CD4-positive, alpha-beta T cell treated with Interleukin-1 beta for 1 hour (primary cell): ENCODE results near the gene FNBP1L.
A peak's percentile ranks its signal among the peaks of the same experiment; 100 is the strongest.
"Not testable (repeated sequence)": the region's sequence is repeated elsewhere in the genome, so short reads cannot be mapped to it uniquely, and the experiment has no call there.

Experiments used
- DNase-seq, 2 donors: peaks; one replicate each; pipeline ENCODE4 v3.0.0-alpha.2; 2020 to 2022

Gene FNBP1L

DNA sequence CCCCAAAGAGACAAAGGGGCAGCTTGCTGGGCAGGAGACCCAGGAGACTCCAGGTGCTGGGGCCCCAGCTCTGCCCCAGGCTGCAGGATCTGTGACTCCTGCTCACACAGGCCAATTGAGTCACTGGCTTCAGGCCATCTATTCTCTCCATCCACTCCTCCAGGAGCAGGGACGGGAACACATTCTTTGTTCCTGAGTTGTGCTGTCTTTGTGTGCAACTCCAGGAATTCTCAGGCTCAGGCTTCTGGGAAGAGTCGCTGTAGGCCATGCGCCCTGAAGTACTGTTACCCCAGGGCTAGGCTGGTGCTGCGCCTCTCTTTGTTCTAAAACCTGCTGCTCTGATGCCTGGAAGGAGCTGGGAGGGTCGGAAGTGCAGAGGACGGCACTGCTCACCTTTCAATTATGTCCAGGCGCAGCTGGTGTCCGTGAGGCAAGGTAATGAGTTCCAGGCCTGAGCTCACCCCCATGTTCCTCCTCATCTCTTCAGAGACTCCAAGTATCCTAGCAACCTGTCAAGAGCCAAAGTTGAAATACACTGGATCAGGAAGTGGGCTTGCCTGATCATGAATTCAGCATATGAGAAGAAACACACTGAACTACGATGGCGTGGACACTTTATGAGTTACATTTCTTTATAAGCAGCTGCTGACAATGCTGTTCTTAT, 127.8 kb downstream of the FNBP1L start:
- no peak for DNase-seq

DNA sequence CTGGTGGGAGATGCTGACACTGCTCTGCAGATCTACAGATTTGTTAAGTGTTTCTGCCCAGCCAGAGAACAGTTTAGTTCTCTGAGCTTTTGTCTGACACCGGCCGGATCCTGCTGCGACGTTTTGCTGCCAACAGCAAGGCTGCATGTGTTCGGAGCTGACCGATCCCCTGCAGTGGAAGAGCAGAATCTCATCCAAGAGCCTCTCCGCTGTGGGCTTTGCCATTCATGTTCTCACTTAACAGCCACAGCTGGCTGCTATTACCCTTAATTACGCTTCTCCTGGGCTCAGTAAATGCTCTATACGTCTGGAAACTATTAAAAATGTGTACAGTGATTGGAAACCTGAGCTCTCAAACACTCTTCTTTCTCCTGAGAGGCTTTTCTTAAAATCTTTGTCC, 128.4 kb downstream of the FNBP1L start:
- no peak for DNase-seq

DNA sequence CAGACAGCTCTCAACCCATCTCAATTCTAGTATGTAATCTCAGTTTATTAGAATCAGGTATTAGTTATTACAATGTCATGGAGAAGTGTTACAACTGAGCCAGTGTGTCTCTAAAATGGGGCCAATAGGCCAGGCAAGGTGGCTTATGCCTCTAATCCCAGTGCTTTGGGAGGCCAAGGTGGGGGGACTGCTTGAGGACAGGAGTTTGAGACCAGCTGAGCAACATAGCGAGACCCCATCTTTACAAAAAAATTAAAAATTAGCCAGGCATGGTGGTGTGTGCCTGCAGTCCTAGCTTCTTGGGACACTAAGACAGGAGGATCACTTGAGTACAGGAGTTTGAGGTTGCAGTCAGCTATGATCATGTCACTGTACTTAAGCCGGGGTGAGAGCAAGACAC, 128.8 kb downstream of the FNBP1L start:
- no peak for DNase-seq

GRCh38 chr1:93577536-93578432, 129.9 kb downstream of the FNBP1L start:
- DNase-seq = no peak

- no peak for DNase-seq
Observed at GRCh38 chr1:93578433-93578830, 130.5 kb downstream of the FNBP1L start.

GRCh38 chr1:93578911-93579825, 131.2 kb downstream of the FNBP1L start:
- DNase-seq = no peak

DNA sequence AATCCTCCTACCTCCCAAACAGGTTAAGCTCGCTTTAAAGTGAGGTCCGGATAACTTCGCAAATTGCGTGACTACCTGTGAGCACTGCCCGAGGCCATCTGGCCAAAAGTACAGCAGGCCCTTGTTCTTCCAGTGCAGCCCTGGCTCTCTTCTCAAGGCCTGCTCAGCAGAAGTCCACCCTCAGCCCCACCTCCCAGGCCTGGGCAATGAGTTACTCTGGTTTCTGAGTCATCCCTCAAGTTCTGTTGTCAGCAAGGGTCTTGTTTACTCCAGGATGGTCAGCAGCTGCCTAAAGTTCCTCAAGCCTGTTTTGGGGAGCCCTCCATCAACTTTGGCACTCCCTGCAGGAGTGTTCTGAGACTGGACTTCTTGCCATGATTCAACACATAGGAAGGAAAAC, 132.0 kb downstream of the FNBP1L start:
- no peak for DNase-seq

DNA sequence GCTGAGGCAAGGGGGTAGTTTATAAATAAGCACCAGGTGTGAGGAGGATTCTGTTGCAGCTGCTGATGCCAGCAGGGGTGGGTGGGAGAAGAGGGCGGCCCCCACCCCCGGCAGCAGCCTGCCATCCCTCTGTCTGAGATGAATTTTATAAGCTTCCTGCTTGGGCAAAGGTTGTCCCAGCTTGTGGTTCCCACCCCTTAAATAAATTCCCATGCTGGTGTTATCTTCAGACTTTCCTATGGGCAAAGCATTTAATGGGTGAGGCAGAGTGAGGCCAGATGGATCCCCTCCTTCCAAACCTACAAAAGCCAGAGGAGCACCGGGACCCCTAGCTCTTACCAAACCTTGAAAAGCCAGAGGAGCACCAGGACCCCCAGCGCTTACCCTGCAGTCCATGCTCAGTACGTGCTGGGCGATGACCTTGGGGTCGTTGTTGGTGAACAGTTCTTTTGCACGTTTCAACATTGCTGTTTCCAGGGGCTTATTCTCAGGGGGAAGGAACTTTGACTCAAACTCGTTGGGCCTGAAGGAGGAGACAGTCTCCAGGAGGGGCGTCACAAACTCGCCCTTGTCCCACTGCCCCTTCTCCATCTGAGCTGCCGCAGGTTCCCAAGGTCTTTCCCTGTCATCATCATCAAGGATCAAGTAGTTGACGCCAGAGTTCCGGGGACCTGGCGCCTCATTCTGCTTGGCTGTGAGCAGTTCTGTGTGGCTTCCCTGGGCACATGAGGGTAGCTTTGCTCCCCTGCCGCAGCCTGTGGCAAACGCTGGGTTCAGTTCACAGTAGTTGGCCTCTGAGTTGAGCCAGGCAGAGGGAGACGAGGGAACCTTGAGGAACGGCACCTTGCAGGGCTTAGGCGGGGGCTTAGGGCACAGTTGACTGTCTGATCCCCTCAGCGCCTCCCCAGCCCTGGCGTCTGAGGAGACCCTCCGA, 134.3 kb downstream of the FNBP1L start:
- DNase-seq = no peak

DNA sequence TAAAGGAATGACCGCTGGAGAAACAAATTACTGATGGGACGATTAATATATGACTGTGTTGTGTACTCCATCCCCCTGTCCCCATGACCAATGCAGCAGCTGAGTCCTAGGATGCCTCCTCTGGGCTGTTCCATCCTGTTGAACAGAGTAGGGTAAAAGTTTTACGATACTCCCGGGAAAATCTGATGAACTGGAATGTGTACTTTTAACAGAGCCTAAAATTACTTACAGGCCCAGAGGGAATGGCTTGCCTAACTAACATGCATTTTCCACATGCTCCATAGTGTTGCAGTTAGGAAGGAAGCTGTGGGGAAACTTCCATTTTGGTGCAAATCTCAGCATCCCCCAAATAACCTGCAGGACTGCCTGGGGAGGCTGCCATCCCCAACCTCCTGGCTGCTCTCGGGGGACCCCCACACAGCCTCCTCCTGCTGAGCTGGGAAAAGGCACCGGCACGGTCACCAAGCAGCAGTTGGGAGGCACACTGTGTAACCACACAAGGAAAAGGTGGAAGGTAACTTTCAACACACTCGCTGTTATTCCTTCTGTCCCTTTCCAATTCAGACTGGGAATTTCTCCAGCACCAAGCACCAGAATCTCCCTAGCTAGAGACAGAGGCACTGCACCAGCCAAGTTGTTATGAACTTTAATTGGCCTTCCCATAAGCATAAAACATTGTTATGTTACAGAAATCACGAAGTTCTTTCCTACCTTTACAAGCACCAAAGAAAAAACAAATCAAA, 136.5 kb downstream of the FNBP1L start:
- DNase-seq = no peak

DNA sequence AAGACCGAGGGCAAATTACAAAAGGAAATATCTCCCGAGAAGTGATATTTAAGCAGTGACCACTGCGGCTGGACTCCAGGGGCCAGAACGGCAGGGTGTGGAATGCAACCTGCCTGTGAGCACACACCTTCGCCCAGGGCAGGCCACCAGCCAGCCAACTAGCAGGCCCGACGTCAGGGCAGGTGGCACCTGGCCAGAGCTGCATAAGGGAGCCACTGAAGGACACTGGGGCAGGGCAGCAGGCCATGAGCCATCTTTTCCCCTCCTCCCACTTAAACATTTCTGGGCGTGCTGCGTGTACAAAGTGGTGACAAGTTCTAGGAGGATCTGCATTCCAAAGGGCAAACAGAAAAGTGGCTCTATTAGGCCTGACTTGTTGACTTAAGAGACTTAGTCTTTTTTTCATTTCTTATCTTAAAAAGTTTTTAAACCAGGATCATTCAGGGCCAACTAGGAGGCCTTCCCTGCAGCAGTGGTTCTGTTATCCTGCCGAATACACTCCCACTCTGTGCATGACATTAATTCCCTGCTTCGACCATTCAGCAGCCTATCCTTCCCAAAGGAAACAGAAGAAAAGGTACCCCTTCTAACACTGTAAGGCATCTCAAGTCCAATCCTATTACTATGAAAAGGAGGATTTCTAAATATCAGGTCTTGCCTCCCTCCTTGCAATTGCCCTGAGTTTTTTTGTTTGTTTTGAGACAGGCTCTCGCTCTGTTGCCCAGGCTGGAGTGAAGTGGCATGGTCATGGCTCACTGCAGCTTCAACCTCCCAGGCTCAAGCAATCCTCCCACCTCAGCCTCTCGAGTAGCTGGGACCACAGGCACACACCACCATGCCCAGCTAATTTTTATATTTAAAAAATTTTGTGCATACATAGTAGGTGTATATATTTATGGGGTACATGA, 137.4 kb downstream of the FNBP1L start:
- DNase-seq = no peak

DNA sequence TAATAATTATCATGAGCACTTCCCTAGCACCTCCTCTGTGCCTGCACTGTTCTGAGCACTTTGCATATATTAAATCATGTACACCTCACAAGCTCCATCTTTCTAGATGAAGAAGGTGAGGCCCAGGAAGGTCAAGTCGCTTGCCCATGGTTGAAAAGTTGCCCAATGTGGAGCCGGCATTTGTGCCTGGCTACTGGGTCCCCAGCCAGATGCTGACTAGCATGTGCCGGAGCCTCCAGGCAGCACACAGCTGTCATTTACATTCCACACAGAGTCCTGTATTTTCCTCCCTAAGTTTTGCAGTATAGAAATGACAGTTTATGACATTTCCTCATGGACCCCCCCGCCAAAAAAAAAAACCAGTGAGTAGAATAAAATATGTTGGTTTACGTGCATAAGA, 139.4 kb downstream of the FNBP1L start:
- DNase-seq = no peak

GRCh38 chr1:93588206-93588605, 140.3 kb downstream of the FNBP1L start:
- no peak for DNase-seq

- DNase-seq = no peak
Observed at GRCh38 chr1:93588955-93589354, 141.0 kb downstream of the FNBP1L start.

DNA sequence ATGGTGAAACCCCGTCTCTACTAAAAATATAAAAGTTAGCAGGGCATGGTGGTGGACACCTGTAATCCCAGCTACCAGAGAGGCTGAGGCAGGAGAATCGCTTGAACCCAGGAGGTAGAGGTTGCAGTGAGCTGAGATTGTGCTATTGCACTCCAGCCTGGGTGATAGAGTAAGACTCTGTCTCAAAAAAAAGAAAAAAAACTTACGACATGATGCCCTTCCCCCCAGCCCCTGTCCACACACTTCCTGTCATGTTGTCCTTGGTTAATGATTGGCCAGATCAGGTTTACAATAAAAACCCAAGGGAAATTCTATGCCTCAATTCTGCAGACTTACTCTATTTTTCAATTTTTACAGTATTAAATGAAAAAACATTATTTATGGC, 143.4 kb downstream of the FNBP1L start:
- not testable (repeated sequence) for DNase-seq

GRCh38 chr1:93591676-93592550, 144.0 kb downstream of the FNBP1L start:
- peak in 1 of 2 donors; percentile 35 for DNase-seq

DNA sequence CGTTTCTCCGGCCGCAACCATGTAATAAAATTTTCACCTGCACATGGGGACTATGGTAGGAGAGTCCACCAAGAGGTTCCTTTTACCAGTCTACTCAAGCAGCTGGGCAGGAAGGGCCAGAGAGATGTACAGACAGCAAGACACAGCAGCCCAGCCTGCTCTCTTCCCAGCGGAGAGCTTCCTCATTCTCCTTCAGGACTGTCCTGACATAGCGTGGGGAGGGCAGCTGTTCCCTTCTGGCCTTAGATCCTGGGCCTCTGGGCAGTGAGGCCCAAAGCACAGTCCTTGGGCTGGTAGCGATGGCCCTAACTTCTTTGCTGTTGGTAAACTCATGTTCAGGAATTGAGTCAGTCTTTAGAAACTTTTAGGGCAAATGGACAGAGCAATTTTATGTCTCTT, 144.6 kb downstream of the FNBP1L start:
- no peak for DNase-seq

- no peak for DNase-seq
Observed at GRCh38 chr1:93593854-93594602, 146.1 kb downstream of the FNBP1L start.

DNA sequence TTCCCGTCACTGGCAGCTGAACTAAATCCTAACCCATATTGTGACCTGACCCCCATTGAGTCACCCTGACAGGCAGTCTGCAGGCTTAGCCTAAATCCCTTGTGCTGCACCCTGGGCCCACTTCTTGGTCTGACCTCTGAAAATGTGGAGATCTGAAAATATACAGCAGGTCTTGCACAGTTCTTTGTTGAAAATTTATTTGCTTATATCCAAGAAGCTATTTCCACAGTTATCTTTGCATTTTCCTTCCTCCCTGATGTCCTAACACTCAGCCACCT, 146.6 kb downstream of the FNBP1L start:
- DNase-seq = no peak

DNA sequence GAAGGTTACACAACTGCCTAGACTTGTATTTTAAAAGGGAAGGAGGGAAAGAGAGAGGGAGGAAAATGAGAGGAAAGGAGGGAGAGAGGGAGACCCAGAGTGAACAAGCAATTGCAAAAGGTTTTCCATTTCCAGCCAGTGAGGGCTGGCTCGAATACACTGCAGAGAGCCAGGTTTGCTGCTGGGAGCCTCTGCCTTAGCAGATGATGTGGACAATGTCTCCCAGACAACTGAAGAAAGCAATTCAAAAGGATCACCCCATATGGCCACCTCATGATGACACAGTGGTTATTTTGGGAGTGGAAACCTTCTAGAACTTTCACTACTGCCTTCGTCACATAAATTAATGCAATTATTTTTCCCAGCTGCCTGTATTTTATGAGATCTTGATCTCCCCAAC, 147.3 kb downstream of the FNBP1L start:
- DNase-seq = no peak
